MM.1S (cell line): ENCODE data around the gene CYTH4.

ENCODE experiments used
- DNase-seq: peaks from one replicate; pipeline ENCODE4 v3.0.0-alpha.2; 2015
- H2AFZ ChIP-seq: fragments of 300-600 bp; sonication (generic); 2 replicates; pipeline ENCODE4 v1.6.0; 2016; ENCODE audit warnings: antibody characterized with exemption, low read length
- H3F3A ChIP-seq: fragments of 300-600 bp; sonication (generic); 2 replicates; pipeline ENCODE4 v1.6.1; 2016; ENCODE audit warnings: mild to moderate bottlenecking, antibody characterized with exemption, low read length, moderate library complexity, mixed read lengths; ENCODE audit not compliant: insufficient read depth
- H3K27ac ChIP-seq: fragments of 300-600 bp; sonication (generic); 2 replicates; pipeline ENCODE4 v1.5.1; 2016; ENCODE audit warnings: mild to moderate bottlenecking, low read length
- H3K27me3 ChIP-seq: fragments of 300-600 bp; sonication (generic); replicated peaks from 2 replicates; pipeline ENCODE4 v1.6.0; 2016; ENCODE audit warnings: low read length; ENCODE audit not compliant: insufficient read depth
- H3K36me3 ChIP-seq: fragments of 300-600 bp; sonication (generic); replicated peaks from 2 replicates; pipeline ENCODE4 v1.6.1; 2016; ENCODE audit warnings: mild to moderate bottlenecking, low read length, mixed read lengths; ENCODE audit not compliant: insufficient read depth
- H3K4me1 ChIP-seq: fragments of 300-600 bp; sonication (generic); 2 replicates; pipeline ENCODE4 v1.6.1; 2016; ENCODE audit warnings: low read length, mixed read lengths
- H3K4me2 ChIP-seq: fragments of 300-600 bp; sonication (generic); 2 replicates; pipeline ENCODE4 v1.6.0; 2016; ENCODE audit warnings: low read depth, low read length
- H3K4me3 ChIP-seq: fragments of 300-600 bp; sonication (generic); 2 replicates; pipeline ENCODE4 v1.5.1; 2016; ENCODE audit warnings: low read length, mixed read lengths
- H3K79me2 ChIP-seq: fragments of 300-600 bp; sonication (generic); 2 replicates; pipeline ENCODE4 v1.6.1; 2016; ENCODE audit warnings: mixed run types, low read length, mixed read lengths
- H3K9ac ChIP-seq: fragments of 300-600 bp; sonication (generic); 2 replicates; pipeline ENCODE4 v1.6.1; 2016; ENCODE audit warnings: low read length, mixed read lengths
- H3K9me2 ChIP-seq: fragments of 300-600 bp; sonication (generic); replicated peaks from 2 replicates; pipeline ENCODE4 v1.6.1; 2016; ENCODE audit warnings: mild to moderate bottlenecking, low read length, mixed read lengths; ENCODE audit not compliant: insufficient read depth
- H3K9me3 ChIP-seq: fragments of 300-600 bp; sonication (generic); replicated peaks from 2 replicates; pipeline ENCODE4 v1.6.1; 2016; ENCODE audit warnings: mild to moderate bottlenecking, low read length, mixed read lengths; ENCODE audit not compliant: insufficient read depth
- H4K20me1 ChIP-seq: fragments of 300-600 bp; sonication (generic); 2 replicates; pipeline ENCODE4 v1.6.1; 2016; ENCODE audit warnings: mild to moderate bottlenecking, low read length, moderate library complexity, mixed read lengths; ENCODE audit not compliant: insufficient read depth
- EZH2 ChIP-seq: fragments of 300-600 bp; sonication (generic); optimal IDR thresholded peaks from 2 replicates; pipeline ENCODE3; 2017; ENCODE audit warnings: low read depth, mild to moderate bottlenecking, antibody characterized with exemption, low read length, mixed read lengths
- EZH2phosphoT487 ChIP-seq: fragments of 300-600 bp; sonication (generic); IDR thresholded peaks from 2 replicates; pipeline ENCODE4 v1.6.1; 2018; ENCODE audit warnings: antibody characterized with exemption, low read length
- TF ChIP-seq, protein P1 (sequence below): fragments of 300-600 bp; sonication (generic); IDR thresholded peaks from 2 replicates; pipeline ENCODE4 v1.5.1; 2016; ENCODE audit warnings: antibody characterized with exemption, low read length, mixed read lengths

Gene CYTH4

DNA sequence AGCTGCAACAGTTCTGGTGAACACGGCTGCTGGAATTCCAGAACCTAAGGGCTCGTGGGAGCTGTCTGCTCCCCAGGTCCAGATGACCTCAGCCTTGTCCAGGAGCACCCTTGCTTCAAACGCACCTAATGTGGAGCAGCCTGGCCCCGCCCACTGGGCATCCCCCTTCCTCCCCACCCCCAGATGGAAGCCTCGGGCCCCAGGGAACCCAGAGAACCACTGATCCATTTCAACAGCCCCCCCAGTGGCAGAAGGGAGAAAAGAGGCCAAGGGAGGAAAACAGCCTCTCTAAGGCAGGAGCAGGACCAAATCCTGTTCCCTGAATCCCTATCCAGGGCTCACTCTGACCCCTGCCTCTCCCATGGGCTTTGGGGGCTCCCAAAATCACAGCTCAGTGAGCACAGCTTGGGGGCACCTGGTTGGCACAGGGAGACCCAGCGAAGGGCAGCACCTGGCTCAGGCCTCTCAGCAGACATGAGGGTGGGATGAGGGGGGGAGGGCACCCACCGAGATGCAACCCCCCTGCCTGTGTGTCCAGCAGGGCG, 1.2 kb downstream of the CYTH4 start:
- H3K36me3 ChIP-seq: no peaks in the 10 kb centered on the region
- H3F3A ChIP-seq: peaks cover 9% of the 10 kb centered on the region; the same call in 1 of the 2 replicates
- H4K20me1 ChIP-seq: no peaks in the 10 kb centered on the region
- H3K4me1 ChIP-seq: peaks cover 25% of the 10 kb centered on the region
- no peaks in the 10 kb centered on the region for H3K9me3 ChIP-seq
- H3K9ac ChIP-seq: peak overlapping the region; percentile 64; the same call in 1 of the 2 replicates
- H3K4me2 ChIP-seq: peak overlapping the region; percentile 87
- H3K9me2 ChIP-seq: no peaks in the 10 kb centered on the region
- H3K27me3 ChIP-seq: no peaks in the 10 kb centered on the region
- no peak overlapping the region for H2AFZ ChIP-seq
- DNase-seq: no peak
- H3K27ac ChIP-seq: peak overlapping the region; percentile 67; the same call in 1 of the 2 replicates
- peaks cover 18% of the 10 kb centered on the region for H3K79me2 ChIP-seq
- no peak for TF ChIP-seq EZH2phosphoT487
- TF ChIP-seq, protein P1, sequence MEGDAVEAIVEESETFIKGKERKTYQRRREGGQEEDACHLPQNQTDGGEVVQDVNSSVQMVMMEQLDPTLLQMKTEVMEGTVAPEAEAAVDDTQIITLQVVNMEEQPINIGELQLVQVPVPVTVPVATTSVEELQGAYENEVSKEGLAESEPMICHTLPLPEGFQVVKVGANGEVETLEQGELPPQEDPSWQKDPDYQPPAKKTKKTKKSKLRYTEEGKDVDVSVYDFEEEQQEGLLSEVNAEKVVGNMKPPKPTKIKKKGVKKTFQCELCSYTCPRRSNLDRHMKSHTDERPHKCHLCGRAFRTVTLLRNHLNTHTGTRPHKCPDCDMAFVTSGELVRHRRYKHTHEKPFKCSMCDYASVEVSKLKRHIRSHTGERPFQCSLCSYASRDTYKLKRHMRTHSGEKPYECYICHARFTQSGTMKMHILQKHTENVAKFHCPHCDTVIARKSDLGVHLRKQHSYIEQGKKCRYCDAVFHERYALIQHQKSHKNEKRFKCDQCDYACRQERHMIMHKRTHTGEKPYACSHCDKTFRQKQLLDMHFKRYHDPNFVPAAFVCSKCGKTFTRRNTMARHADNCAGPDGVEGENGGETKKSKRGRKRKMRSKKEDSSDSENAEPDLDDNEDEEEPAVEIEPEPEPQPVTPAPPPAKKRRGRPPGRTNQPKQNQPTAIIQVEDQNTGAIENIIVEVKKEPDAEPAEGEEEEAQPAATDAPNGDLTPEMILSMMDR: 0 out of 2 replicates have a peak, but pooled peaks have one; percentile 1
- peak overlapping the region; percentile 74 for H3K4me3 ChIP-seq

DNA sequence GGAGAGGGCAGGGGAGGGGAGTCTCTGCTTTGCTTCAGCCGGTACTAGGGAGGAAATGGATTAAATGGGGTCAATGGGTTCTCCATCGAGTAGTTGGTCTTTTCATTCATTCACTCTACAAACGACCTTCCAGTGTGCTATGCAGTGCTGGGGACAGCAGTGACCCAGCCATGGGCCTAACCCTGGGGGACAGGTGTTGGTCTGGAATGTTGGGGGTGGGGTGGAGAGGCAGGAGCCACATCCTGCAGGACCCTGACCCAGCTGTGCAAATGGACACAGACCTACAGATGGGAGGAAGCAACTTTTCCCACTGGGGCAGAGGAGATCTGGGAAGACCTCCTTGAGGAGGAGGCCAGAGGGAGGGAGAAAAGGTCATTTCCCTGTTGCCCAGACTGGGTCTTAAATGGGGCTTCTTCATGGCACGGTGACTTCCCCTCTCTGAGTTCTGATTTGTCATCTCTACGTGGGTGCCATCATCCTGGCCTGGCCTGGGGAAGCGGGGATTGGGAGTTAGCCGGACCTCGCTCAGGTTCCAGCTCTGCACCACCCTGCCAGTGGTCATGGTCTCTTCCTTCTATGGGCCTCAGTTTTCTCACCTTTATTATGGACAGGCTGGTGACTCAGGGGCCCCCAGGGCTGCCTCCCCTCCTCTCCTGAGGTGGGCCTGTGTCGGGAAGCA, 2.0 kb downstream of the CYTH4 start:
- TF ChIP-seq EZH2phosphoT487 (no peak), EZH2 (no peak)
- TF ChIP-seq, protein P1: no peak
- Histone ChIP-seq H3K9me3 (no peaks in the 10 kb centered on the region), H3K9me2 (no peaks in the 10 kb centered on the region), H3K79me2 (peaks cover 18% of the 10 kb centered on the region), H4K20me1 (no peaks in the 10 kb centered on the region), H3F3A (peaks cover 9% of the 10 kb centered on the region; the same call in 1 of the 2 replicates), H3K27ac (peak overlapping the region; percentile 67; the same call in 1 of the 2 replicates), H3K4me3 (peak overlapping the region; percentile 74), H3K4me1 (peaks cover 25% of the 10 kb centered on the region), H3K27me3 (no peaks in the 10 kb centered on the region), H3K36me3 (no peaks in the 10 kb centered on the region), H3K4me2 (peak overlapping the region; percentile 87), H3K9ac (peak overlapping the region; percentile 64; the same call in 1 of the 2 replicates), H2AFZ (peak overlapping the region; percentile 57)
- no peak for DNase-seq

DNA sequence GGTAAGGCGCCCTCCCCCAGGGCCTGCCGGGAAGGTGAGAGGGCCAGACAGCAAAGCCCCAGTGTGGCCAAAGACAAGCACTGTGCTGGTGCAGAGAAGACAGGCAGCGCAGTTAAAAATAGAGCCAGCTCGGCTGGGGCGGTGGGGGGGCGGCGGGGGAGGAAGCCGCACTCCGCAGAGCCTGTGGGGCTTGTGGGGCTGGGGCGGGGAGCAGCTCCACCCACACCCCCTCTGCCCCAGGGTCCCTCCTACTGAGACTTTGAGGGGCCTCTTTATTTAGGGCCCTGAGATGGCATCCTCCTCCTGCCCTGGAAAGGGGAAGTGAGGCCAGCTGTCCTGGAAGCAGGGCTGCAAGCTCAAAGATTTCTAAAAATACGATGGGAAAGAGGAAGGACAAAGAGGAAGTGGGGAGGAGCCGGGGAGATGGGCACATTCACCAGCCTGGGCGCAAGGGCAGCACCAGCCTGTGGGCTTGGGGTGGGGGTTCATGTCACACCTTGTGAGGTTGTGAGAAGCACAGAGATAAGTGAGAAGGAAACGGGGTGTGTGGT, 2.6 kb downstream of the CYTH4 start:
- Histone ChIP-seq H3K4me1 (peaks cover 25% of the 10 kb centered on the region), H3K27me3 (no peaks in the 10 kb centered on the region), H3K9me2 (no peaks in the 10 kb centered on the region), H3K9me3 (no peaks in the 10 kb centered on the region), H3K27ac (peak overlapping the region; percentile 67; the same call in 1 of the 2 replicates), H4K20me1 (no peaks in the 10 kb centered on the region), H2AFZ (peak overlapping the region; percentile 75), H3K9ac (peak overlapping the region; percentile 64; the same call in 1 of the 2 replicates), H3K36me3 (no peaks in the 10 kb centered on the region), H3F3A (peaks cover 9% of the 10 kb centered on the region; the same call in 1 of the 2 replicates), H3K4me3 (peak overlapping the region; percentile 74), H3K4me2 (peak overlapping the region; percentile 87; the same call in 1 of the 2 replicates), H3K79me2 (peaks cover 18% of the 10 kb centered on the region)
- peak; percentile 61 for DNase-seq
- TF ChIP-seq EZH2phosphoT487 (no peak), EZH2 (no peak)
- TF ChIP-seq, protein P1: no peak
